KOPT-K1 (cell line): ENCODE measurements around the gene CHD9NB.
"Not testable (repeated sequence)": the region's sequence is repeated elsewhere in the genome, so short reads cannot be mapped to it uniquely, and the experiment has no call there.

Experiments used
- H3K27ac ChIP-seq: fragments of 200-600 bp; sonication (generic); 2 replicates; pipeline ENCODE4 v1.5.1; 2016; ENCODE audit warnings: antibody characterized with exemption, mild to moderate bottlenecking, low read depth, low read length; ENCODE audit not compliant: poor library complexity, severe bottlenecking
- H3K36me3 ChIP-seq: fragments of 200-600 bp; sonication (generic); 2 replicates; pipeline ENCODE4 v1.5.1; 2017; ENCODE audit warnings: antibody characterized with exemption, mild to moderate bottlenecking, low read length, moderate library complexity; ENCODE audit not compliant: insufficient read depth
- H3K9me3 ChIP-seq: fragments of 200-600 bp; sonication (generic); 2 replicates; pipeline ENCODE4 v1.5.1; 2017; ENCODE audit warnings: antibody characterized with exemption, low read length, mild to moderate bottlenecking; ENCODE audit not compliant: insufficient read depth, poor library complexity, severe bottlenecking

Gene CHD9NB

GRCh38 chr16:53089434-53090285, 37.0 kb upstream of the CHD9NB start:
- no peak overlapping the region for H3K27ac ChIP-seq
- peaks cover 3% of the 10 kb centered on the region; the same call in 1 of the 2 replicates for H3K36me3 ChIP-seq

GRCh38 chr16:53087101-53087500, 34.4 kb upstream of the CHD9NB start:
- H3K27ac ChIP-seq: no peak overlapping the region
- H3K36me3 ChIP-seq: peaks cover 11% of the 10 kb centered on the region; the same call in 1 of the 2 replicates
- no peaks in the 10 kb centered on the region for H3K9me3 ChIP-seq

More at GRCh38 chr16:53089434-53090285, 37.0 kb upstream of the CHD9NB start:
- no peaks in the 10 kb centered on the region for H3K9me3 ChIP-seq

DNA sequence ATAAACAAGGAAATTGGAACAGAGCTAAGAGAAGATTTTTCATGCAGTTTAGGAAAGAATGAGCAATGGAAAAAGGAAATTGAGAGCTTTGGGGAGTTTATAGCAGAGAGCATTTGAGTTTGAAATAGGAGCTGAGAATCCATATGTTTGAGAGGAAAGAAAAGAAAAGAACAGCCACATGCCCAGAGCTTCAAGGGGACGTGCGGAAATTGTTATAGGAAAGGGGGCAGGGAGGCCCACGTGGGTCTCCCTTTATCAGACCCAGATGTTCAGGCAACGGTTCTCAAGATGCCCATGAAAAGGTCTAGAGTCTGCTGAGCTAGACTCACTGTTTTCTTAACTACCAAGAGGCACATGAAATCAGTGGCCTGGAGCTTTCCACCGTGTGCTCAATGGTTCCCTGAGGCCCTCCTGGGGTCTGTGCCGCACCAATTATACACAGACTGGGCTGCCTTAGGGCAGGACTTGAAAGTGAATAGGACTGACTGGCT, 33.3 kb upstream of the CHD9NB start:
- no peak overlapping the region for H3K27ac ChIP-seq
- H3K36me3 ChIP-seq: peaks cover 11% of the 10 kb centered on the region; the same call in 1 of the 2 replicates
- H3K9me3 ChIP-seq: no peaks in the 10 kb centered on the region

DNA sequence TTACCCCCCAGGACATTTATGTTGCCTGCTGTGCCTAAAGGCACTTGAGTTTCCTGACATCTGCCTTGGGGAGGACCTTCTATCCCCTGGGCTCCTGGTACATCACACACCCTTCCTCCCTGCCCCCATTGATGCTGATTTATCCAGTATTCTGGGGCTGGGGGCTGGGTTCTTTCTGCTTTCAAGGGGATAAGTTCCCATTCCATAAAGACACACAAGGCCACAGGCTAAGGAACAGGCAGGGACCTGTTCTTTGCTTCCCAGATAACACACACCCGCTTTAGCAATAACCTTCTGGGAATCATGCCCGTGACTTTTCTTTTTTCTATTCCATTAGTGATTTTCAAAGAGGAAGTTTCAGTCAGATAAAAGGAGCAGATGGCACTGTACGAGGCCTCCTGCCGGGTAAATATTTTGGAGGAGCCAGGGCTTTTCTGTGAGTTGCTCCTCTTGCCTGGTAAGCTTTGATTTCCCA, 32.7 kb upstream of the CHD9NB start:
- Histone ChIP-seq H3K9me3 (no peaks in the 10 kb centered on the region), H3K27ac (no peak overlapping the region), H3K36me3 (peaks cover 11% of the 10 kb centered on the region; the same call in 1 of the 2 replicates)

DNA sequence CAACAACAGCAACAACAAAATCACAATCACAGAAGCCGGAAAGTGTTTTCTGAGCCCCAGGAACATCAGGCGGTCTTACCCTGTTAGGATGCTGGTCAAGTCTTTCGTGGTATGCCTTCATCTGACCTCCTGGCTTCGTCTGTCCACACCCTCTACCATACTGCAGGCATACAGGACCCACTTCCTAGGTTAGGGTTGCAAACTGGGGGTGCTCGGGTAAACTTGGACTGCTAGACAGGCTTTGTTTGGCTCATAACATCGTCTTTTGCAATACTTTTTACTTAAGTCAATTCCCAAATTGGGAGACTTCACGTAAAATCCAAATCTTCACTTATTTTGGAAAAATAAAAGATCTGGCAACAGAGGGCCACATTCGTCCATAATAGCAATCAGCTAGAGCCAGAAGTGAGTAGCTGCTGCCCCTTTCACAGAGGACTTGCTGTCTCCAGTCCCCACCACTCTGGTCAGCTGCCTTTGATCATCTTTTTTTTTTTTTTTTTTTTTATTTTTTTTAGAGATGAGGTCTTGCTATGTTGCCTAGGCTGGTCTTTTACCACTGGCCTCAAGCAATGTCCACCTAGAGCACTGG, 32.1 kb upstream of the CHD9NB start:
- peaks cover 11% of the 10 kb centered on the region; the same call in 1 of the 2 replicates for H3K36me3 ChIP-seq
- H3K9me3 ChIP-seq: no peaks in the 10 kb centered on the region
- H3K27ac ChIP-seq: no peak overlapping the region

GRCh38 chr16:53084141-53084541, 31.4 kb upstream of the CHD9NB start:
- Histone ChIP-seq H3K9me3 (no peaks in the 10 kb centered on the region), H3K27ac (no peak overlapping the region), H3K36me3 (peaks cover 11% of the 10 kb centered on the region; the same call in 1 of the 2 replicates)

GRCh38 chr16:53083119-53083518, 30.4 kb upstream of the CHD9NB start:
- H3K36me3 ChIP-seq: peaks cover 11% of the 10 kb centered on the region; the same call in 1 of the 2 replicates
- H3K9me3 ChIP-seq: no peaks in the 10 kb centered on the region
- no peak overlapping the region for H3K27ac ChIP-seq

GRCh38 chr16:53082509-53082908, 29.8 kb upstream of the CHD9NB start:
- Histone ChIP-seq H3K27ac (no peak overlapping the region), H3K36me3 (peaks cover 11% of the 10 kb centered on the region; the same call in 1 of the 2 replicates), H3K9me3 (no peaks in the 10 kb centered on the region)

DNA sequence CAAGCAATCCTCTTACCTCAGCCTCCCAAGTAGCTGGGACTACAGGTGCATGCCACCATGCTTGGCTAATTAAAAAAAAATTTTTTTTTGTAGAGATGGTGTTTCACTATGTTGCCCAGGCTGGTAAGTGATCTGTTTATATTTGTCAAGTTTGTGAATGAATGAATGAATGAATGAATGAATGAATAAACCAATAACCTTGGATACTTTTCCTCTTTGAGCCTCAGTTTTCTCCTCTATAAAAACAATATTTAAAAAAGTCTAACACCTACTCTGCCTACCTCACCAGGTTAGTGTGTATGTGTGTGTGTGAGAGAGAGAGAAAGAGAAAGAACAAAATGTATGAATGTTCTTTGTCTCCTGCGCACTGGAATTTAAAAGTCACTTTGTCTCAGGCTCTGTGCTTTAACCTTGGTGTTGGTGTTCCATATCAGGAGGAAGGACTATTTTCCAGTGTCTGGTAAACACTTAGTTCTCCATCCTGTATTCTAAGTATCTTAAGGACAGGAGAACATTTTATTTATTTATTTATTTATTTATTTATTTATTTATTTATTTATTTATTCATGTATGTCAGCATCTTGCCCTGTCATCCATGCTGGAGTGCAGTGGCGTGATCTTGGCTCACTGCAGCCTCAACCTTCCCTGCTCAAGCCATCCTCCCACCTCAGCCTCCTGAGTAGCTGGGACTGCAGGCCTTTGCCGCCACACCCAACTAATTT, 29.1 kb upstream of the CHD9NB start:
- Histone ChIP-seq H3K9me3 (no peaks in the 10 kb centered on the region), H3K27ac (no peak overlapping the region), H3K36me3 (peaks cover 11% of the 10 kb centered on the region; the same call in 1 of the 2 replicates)

DNA sequence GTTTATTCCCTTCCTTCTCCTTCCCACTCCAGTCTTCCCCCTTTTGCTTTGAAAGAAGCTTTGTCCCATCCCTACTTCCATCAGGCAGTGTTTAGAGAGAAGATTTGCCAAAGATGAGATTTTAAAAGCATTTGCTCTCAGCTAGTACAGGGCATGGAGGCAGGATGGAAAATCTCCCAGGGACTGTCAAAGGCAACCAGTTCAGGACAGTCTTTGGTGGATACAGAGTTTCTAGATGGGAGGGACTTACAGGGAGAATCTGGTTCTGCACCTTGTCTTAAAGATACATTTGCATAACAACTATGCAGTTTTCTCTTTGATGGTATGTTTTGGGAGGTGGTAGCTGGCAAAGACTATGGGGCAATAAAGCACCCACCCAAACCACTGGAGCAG, 28.3 kb upstream of the CHD9NB start:
- H3K36me3 ChIP-seq: peaks cover 11% of the 10 kb centered on the region; the same call in 1 of the 2 replicates
- H3K27ac ChIP-seq: no peak overlapping the region
- H3K9me3 ChIP-seq: no peaks in the 10 kb centered on the region

DNA sequence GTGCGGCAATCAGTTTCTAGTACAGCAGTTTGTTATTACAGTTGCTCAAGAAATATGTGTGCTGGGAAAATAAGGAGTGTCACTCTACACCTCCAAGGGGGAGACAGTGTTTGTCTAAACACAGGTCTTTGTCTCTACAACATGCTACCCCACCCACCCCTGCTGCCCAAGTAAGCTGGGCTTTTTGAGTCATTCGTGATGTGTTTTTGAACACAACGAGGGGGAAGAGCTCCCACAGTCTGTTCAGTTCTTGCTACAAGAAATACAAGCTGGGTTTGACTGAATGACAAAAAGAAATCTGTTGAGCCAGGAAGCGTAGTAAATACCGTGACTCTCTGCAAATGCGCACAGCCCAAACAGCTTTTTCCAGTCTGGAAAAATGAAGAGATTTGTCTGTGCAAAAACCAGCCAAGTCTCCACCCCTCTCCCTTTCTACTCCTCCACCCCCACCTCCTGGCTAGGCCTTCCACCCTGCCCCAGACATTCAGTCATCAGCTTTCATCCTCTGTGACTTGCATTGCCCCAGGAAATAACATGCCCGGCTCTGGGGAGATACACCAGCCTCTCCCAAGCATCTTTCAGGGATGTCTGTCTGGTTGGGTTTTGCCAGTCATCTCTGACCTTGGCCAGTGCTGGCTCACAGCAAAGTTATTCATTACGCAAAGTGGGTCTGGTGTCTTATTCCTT, 27.8 kb upstream of the CHD9NB start:
- Histone ChIP-seq H3K36me3 (peaks cover 11% of the 10 kb centered on the region; the same call in 1 of the 2 replicates), H3K27ac (no peak overlapping the region), H3K9me3 (peaks cover 5% of the 10 kb centered on the region)

DNA sequence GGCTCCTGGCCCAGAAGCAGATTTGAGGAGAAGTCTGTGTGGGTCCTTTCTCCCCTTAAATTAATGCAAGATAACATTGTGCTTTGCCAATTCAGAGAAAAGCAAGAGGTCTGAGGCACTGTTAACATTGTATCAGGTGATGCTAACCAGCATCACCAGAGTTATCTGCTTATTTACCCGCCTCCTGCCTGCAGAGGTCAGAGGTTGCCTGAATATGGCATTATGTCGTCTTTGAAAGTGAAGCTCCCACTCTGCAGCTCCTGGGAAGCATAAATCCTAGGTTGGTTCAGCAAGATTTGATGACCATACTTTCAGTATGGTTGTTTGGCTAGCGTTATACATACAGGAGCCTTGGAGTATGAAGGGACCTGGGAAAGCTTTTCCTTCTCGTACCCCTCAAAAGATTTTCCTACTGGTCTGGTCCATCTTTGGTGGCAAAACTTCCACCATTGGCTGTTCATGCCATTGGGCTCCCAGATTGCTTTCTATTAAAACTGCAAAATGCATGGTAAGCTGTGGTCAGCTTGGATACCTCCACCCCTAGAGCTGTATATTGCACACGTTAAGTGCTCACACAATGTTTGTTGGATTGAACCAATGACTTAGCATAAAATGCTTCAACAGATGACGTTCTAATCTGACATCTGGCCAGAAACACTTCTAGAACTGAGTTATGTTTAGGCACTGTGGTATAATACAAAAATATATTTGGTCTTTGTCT, 26.2 kb upstream of the CHD9NB start:
- Histone ChIP-seq H3K27ac (no peak overlapping the region), H3K36me3 (peaks cover 1% of the 10 kb centered on the region; the same call in 1 of the 2 replicates), H3K9me3 (peaks cover 21% of the 10 kb centered on the region)

- Histone ChIP-seq H3K9me3 (peaks cover 28% of the 10 kb centered on the region), H3K36me3 (no peaks in the 10 kb centered on the region; the same call in 1 of the 2 replicates), H3K27ac (no peak overlapping the region)
Observed at GRCh38 chr16:53078247-53078646, 25.6 kb upstream of the CHD9NB start.

DNA sequence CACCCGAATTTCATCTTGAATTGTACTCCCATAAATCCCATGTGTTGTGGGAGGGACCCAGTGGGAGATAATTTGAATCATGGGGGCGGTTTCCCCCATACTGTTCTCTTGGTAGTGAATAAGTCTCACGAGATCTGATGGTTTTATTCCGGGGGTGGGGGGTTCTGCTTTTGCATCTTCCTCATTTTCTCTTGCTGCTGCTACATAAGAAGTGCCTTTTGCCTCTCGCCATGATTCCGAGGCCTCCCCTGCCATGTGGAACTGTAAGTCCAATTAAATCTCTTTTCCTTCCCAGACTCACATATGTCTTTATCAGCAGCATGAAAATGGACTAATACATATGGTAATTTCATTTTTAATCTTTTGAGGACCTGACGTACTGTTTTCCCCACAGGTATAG, 22.8 kb upstream of the CHD9NB start:
- peaks cover 30% of the 10 kb centered on the region for H3K9me3 ChIP-seq
- not testable (repeated sequence) for H3K27ac ChIP-seq, H3K36me3 ChIP-seq
